HCT116 (cell line): ENCODE data around the gene EHD4. TPM values are rescaled to one million over a fixed set of nuclear protein-coding genes. Genes with fewer than 3 reads are reported as not detected.

Experiments used
- ATAC-seq: fragments of 200-7000 bp; cut with Tn5 transposase; 2 replicates; pipeline ENCODE4 v1.9.1; 2020; ENCODE audit warnings: mild to moderate bottlenecking, moderate library complexity
- BruUV-seq: library from RNA; stranded (reverse); fragments of 400-500 nt; replicated peaks from 2 replicates; lab custom pipeline; 2021; lab: Mats Ljungman, UMichigan
- CTCF ChIA-PET: fragments of 300-600 bp; sonication (Branson Sonifier 250); formaldehyde crosslinking; loops from one replicate; lab custom pipeline; 2021; ENCODE audit warnings: antibody characterized with exemption; lab: Charles Lee
- POLR2A ChIA-PET: fragments of 300-600, 350-600 bp; sonication (Branson Sonifier 250); formaldehyde crosslinking; loops from one replicate; lab custom pipeline; 2021; ENCODE audit warnings: antibody characterized with exemption; lab: Charles Lee
- RAD21 ChIA-PET, 2 experiments: fragments of 300-600 bp; sonication (Branson Sonifier 250); formaldehyde crosslinking; loops; one replicate each; lab custom pipeline; 2023; ENCODE audit warnings: low total read pairs in 2 of 2; ENCODE audit not compliant: uncharacterized antibody in 2 of 2, unreplicated experiment in 2 of 2, low non-redundant PET in 1 of 2; lab: Charles Lee
- DNase-seq: peaks from one replicate; pipeline ENCODE4 v3.0.0-alpha.2; 2010; ENCODE audit warnings: low read depth, low spot score
- H2AFZ ChIP-seq: fragments of 200-600 bp; shearing (Covaris generic), sonication (generic); 2 replicates; pipeline ENCODE4 v1.6.1; 2017; ENCODE audit warnings: low read depth, mixed run types, mixed read lengths, antibody characterized with exemption, low read length; ENCODE audit not compliant: poor library complexity, severe bottlenecking
- H3K27ac ChIP-seq: 2 replicates; pipeline ENCODE4 v1.5.1; 2012; ENCODE audit warnings: low read depth, low read length
- H3K27me3 ChIP-seq: fragments of 200-600 bp; sonication (generic); 2 replicates; pipeline ENCODE4 v1.6.1; 2016; ENCODE audit warnings: mixed run types, low read length, mixed read lengths; ENCODE audit not compliant: insufficient read depth
- H3K36me3 ChIP-seq, 2 experiments: fragments of 200-500 bp in 1 of 2; fragments of 200-600 bp in 1 of 2; sonication (Bioruptor generic) in 1 of 2; sonication (generic) in 1 of 2; 2 replicates each; pipeline versions ENCODE4 v1.5.1 to v1.6.1; 2014 to 2016; ENCODE audit warnings: low read length in 2 of 2, inconsistent platforms in 1 of 2, mixed read lengths in 1 of 2, mixed run types in 1 of 2; ENCODE audit not compliant: insufficient read depth in 2 of 2, control insufficient read depth in 1 of 2
- H3K4me1 ChIP-seq, 2 experiments: fragments of 200-600 bp in 1 of 2; sonication (generic) in 1 of 2; 2 replicates each; pipeline versions ENCODE4 v1.5.1 to v1.6.1; 2012 to 2017; ENCODE audit warnings: low read length in 2 of 2, inconsistent platforms in 1 of 2, mild to moderate bottlenecking in 1 of 2, mixed read lengths in 1 of 2, mixed run types in 1 of 2, moderate library complexity in 1 of 2; ENCODE audit not compliant: insufficient read depth in 2 of 2, control insufficient read depth in 1 of 2
- H3K4me2 ChIP-seq: fragments of 200-600 bp; sonication (generic); 2 replicates; pipeline ENCODE4 v1.6.1; 2017; ENCODE audit warnings: mixed run types, low read length, mixed read lengths
- H3K4me3 ChIP-seq, 2 experiments: fragments of 200-600 bp in 1 of 2; sonication (generic) in 1 of 2; replicated peaks in 1 of 2; 2 replicates each; pipeline ENCODE4 v1.5.1; 2011 to 2016; ENCODE audit warnings: low read length in 2 of 2, control low read depth in 1 of 2, low read depth in 1 of 2, mild to moderate bottlenecking in 1 of 2, mixed read lengths in 1 of 2, mixed run types in 1 of 2
- H3K79me2 ChIP-seq: fragments of 200-600 bp; sonication (generic); 2 replicates; pipeline ENCODE4 v1.6.1; 2017; ENCODE audit warnings: mild to moderate bottlenecking, mixed run types, low read length, moderate library complexity, mixed read lengths; ENCODE audit not compliant: insufficient read depth
- H3K9ac ChIP-seq: fragments of 200-600 bp; sonication (generic); 2 replicates; pipeline ENCODE4 v1.6.1; 2016; ENCODE audit warnings: low read length, mixed read lengths
- H3K9me2 ChIP-seq: fragments of 200-600 bp; sonication (generic), shearing (Covaris generic); 2 replicates; pipeline ENCODE4 v1.6.1; 2017; ENCODE audit warnings: mixed run types, mild to moderate bottlenecking, moderate library complexity; ENCODE audit not compliant: insufficient read depth
- H3K9me3 ChIP-seq, 2 experiments: fragments of 200-500 bp in 1 of 2; fragments of 200-600 bp in 1 of 2; sonication (Bioruptor generic) in 1 of 2; sonication (generic) in 1 of 2; 2 replicates each; pipeline ENCODE4 v1.6.1; 2014 to 2017; ENCODE audit warnings: low read length in 2 of 2, mixed read lengths in 2 of 2, inconsistent platforms in 1 of 2, low read depth in 1 of 2, mild to moderate bottlenecking in 1 of 2, mixed run types in 1 of 2, moderate library complexity in 1 of 2; ENCODE audit not compliant: control insufficient read depth in 1 of 2, insufficient read depth in 1 of 2
- H4K20me1 ChIP-seq: fragments of 200-600 bp; sonication (generic), shearing (Covaris generic); 2 replicates; pipeline ENCODE4 v1.6.1; 2017; ENCODE audit warnings: mixed run types, mild to moderate bottlenecking, moderate library complexity; ENCODE audit not compliant: insufficient read depth
- ELF1 ChIP-seq: IDR thresholded peaks from 2 replicates; pipeline ENCODE4 v1.6.1; 2012; ENCODE audit warnings: low read depth, borderline replicate concordance
- EZH2 ChIP-seq: fragments of 200-600 bp; sonication (generic); IDR thresholded peaks from 2 replicates; pipeline ENCODE4 v1.6.1; 2017; ENCODE audit warnings: antibody characterized with exemption, mixed run types
- EZH2phosphoT487 ChIP-seq: fragments of 200-600 bp; IDR thresholded peaks from 2 replicates; pipeline ENCODE4 v1.6.1; 2018; ENCODE audit warnings: antibody characterized with exemption, borderline replicate concordance
- FOSL1 ChIP-seq: IDR thresholded peaks from 2 replicates; pipeline ENCODE4 v1.6.1; 2012; ENCODE audit warnings: low read depth
- RAD21 ChIP-seq: IDR thresholded peaks from 2 replicates; pipeline ENCODE4 v1.6.1; 2012; ENCODE audit warnings: low read depth, mild to moderate bottlenecking
- SIN3A ChIP-seq: IDR thresholded peaks from 2 replicates; pipeline ENCODE4 v1.6.1; 2012; ENCODE audit warnings: low read depth
- TCF7L2 ChIP-seq: IDR thresholded peaks from 2 replicates; pipeline ENCODE4 v1.7.0; 2011; ENCODE audit warnings: borderline replicate concordance, inconsistent platforms; ENCODE audit not compliant: insufficient read depth, insufficient read length; ENCODE audit errors: extremely low read depth
- intact Hi-C: fragments of 100-400 bp; cut with micrococcal nuclease; formaldehyde crosslinking; loops from 2 replicates; pipeline ENCODE4 v1.10.0; 2022
- total RNA-seq: library from RNA; stranded (reverse); gene quantifications from one replicate; pipeline ENCODE4 v1.2.1, GENCODE V29; 2021; ENCODE audit not compliant: unreplicated experiment
- TF ChIP-seq, protein P1 (sequence below): IDR thresholded peaks from 2 replicates; pipeline ENCODE4 v1.6.1; 2012
- TF ChIP-seq, protein P2 (sequence below), 3 experiments: fragments of 200-600 bp in 1 of 3; sonication (generic) in 1 of 3; IDR thresholded peaks in 2 of 3; conservative IDR thresholded peaks in 1 of 3; 2 replicates each; pipeline ENCODE4 v1.5.1; 2012 to 2017; ENCODE audit warnings: low read depth in 2 of 3, low read length in 2 of 3, antibody characterized with exemption in 1 of 3, borderline replicate concordance in 1 of 3, control low read depth in 1 of 3, mild to moderate bottlenecking in 1 of 3, mixed read lengths in 1 of 3, mixed run types in 1 of 3, moderate library complexity in 1 of 3; ENCODE audit not compliant: insufficient read depth in 1 of 3

Gene EHD4
- total RNA-seq, 1 experiment from 2014 or later, result 28.0 TPM

- Histone ChIP-seq H3K79me2 (peaks cover 38% of the 10 kb centered on the region; the same call in 1 of the 2 replicates), H2AFZ (no peak overlapping the region), H3K4me2 (no peak overlapping the region), H3K27me3 (no peaks in the 10 kb centered on the region), H3K36me3 (peaks cover 0 to 13% of the 10 kb centered on the region in 2 experiments; a peak in 1 of 4 replicates), H4K20me1 (no peaks in the 10 kb centered on the region), H3K4me1 (peaks cover 18 to 40% of the 10 kb centered on the region in 2 experiments), H3K9me3 (no peaks in the 10 kb centered on the region), H3K27ac (no peak overlapping the region), H3K9ac (no peak overlapping the region), H3K9me2 (no peaks in the 10 kb centered on the region), H3K4me3 (no peak overlapping the region)
- ChIA-PET RAD21 (no interaction called here), POLR2A (no interaction called here), CTCF (no interaction called here)
- intact Hi-C loops, result no loop called here
- ATAC-seq (no peak), DNase-seq (no peak)
- TF ChIP-seq ELF1, result no peak
- TF ChIP-seq, protein P1, sequence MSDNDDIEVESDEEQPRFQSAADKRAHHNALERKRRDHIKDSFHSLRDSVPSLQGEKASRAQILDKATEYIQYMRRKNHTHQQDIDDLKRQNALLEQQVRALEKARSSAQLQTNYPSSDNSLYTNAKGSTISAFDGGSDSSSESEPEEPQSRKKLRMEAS, result no peak
- no peak for TF ChIP-seq EZH2phosphoT487
- no peak for TF ChIP-seq RAD21
- TF ChIP-seq, protein P2, sequence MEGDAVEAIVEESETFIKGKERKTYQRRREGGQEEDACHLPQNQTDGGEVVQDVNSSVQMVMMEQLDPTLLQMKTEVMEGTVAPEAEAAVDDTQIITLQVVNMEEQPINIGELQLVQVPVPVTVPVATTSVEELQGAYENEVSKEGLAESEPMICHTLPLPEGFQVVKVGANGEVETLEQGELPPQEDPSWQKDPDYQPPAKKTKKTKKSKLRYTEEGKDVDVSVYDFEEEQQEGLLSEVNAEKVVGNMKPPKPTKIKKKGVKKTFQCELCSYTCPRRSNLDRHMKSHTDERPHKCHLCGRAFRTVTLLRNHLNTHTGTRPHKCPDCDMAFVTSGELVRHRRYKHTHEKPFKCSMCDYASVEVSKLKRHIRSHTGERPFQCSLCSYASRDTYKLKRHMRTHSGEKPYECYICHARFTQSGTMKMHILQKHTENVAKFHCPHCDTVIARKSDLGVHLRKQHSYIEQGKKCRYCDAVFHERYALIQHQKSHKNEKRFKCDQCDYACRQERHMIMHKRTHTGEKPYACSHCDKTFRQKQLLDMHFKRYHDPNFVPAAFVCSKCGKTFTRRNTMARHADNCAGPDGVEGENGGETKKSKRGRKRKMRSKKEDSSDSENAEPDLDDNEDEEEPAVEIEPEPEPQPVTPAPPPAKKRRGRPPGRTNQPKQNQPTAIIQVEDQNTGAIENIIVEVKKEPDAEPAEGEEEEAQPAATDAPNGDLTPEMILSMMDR (IDR thresholded peaks at IDR 0.05 in 2 of 3, conservative IDR thresholded peaks at IDR 0.05 in 1 of 3; ENCODE audit: borderline replicate concordance in 1 of 3, insufficient read depth in 1 of 3, low read depth in 2 of 3, low read length in 2 of 3), result no peak
- TF ChIP-seq FOSL1, result no peak
- no peak for TF ChIP-seq EZH2
- TF ChIP-seq TCF7L2, result no peak
- TF ChIP-seq SIN3A, result no peak
- no TSS peak for BruUV-seq
Observed at GRCh38 chr15:41928100-41928499, 44.3 kb downstream of the EHD4 start.
